Measurements from ENCODE around the gene OLFML3.
"Not testable (repeated sequence)": the region's sequence is repeated elsewhere in the genome, so short reads cannot be mapped to it uniquely, and the experiment has no call there.

Gene OLFML3

GRCh38 chr1:113948151-113948550 lies 31.1 kb upstream of the OLFML3 start:
- not testable (repeated sequence) for DNase-seq (ENCODE audit: low read depth in 1 of 2, low spot score in 1 of 2)

DNA sequence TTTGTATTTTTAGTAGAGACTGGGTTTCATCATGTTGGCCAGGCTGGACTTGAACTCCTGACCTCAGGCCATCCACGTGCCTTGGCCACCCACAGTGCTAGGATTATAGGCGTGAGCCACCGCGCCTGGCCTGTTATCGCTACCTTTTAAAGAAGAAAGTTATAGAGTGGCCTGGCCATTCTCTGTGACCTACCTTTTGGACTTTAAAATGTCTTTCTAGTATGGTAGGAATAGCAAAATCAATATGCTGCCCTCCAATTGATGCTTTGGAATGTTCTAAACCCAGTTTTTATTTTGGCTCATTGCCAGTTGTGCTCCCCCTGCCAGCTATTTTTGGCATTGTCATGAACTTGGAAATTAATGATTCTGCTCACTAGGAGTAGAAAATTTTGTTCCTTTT lies 30.3 kb upstream of the OLFML3 start:
- no peak for DNase-seq (ENCODE audit: low read depth in 1 of 2, low spot score in 1 of 2)

DNA sequence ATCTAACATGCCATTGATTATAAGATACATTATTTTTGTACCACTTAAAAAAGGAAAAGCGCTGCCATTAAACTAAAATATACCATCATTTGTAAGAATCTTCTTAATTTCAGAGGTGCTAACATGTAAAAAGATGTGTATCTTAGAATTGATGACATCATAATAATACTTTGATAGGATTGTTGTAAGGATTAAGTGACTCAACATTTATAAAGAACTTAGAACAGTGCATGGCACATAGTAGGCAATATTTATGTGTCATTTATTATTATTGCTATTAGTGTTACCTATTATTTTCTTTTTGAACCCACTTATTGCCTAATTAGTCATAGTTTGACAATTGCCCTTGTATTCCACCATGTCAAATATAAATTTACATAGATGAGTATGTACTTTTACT lies 28.4 kb upstream of the OLFML3 start:
- DNase-seq (ENCODE audit: low read depth in 1 of 2, low spot score in 1 of 2) = no peak

DNA sequence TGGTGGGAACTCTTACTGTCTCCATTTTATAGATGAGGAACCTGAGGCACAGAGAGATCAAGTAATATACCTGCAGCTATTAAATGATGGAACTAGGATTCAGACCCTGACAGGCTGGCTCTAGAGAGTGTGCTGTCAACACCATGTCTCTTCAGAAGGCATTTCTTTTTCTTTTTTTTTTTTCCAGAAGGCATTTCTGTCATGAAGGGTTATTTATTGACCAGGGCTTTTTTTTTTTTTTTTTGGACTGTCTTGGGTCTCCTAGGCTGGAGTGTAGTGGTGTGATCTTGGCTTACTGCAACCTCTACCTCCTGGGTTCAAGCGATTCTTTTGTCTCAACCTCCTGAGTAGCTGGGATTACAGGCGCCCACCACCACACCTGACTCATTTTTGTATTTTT lies 27.6 kb upstream of the OLFML3 start:
- DNase-seq (ENCODE audit: low read depth in 1 of 2, low spot score in 1 of 2) = no peak

DNA sequence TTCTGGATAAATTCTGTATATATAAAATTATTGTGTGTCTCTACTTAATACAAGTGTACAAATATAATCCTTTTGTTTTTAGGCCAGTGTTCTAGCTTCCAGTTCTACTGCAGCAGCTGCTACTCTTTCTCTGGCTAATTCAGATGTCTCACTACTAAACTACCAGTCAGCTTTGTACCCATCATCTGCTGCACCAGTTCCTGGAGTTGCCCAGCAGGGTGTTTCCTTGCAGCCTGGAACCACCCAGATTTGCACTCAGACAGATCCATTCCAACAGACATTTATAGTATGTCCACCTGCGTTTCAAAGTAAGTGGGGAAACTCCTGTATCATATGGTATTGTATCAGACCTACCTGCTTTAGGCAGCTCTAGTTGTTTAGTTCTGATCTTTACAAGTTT lies 21.3 kb upstream of the OLFML3 start:
- DNase-seq (ENCODE audit: low read depth in 1 of 2, low spot score in 1 of 2) = no peak

DNA sequence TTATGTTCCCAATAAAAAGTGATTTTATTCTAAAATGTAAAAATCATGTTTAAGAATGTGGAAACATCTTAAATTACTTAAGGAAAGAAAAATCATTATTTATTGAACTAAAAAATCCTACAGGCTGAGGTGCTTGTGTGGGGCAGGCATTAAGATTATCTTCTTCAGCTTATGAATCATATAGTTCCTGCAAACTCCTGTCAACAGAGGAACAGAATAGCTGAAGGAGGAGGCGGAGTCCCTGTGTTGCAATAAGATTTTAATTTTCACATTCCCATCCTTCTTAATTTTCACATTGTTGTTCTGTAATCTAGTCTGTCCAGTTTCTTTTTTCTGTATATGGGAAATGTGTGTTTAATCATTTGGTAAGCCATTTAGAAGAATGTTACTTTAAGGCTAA lies 20.6 kb upstream of the OLFML3 start:
- no peak for DNase-seq (ENCODE audit: low read depth in 1 of 2, low spot score in 1 of 2)

- DNase-seq (ENCODE audit: low read depth in 1 of 2, low spot score in 1 of 2) = no peak
These were observed 15.9 kb upstream of the OLFML3 start for GRCh38 chr1:113963281-113963906.

- DNase-seq (ENCODE audit: low read depth in 1 of 2, low spot score in 1 of 2) = no peak
These were observed 13.4 kb upstream of the OLFML3 start for GRCh38 chr1:113965703-113966412.

DNA sequence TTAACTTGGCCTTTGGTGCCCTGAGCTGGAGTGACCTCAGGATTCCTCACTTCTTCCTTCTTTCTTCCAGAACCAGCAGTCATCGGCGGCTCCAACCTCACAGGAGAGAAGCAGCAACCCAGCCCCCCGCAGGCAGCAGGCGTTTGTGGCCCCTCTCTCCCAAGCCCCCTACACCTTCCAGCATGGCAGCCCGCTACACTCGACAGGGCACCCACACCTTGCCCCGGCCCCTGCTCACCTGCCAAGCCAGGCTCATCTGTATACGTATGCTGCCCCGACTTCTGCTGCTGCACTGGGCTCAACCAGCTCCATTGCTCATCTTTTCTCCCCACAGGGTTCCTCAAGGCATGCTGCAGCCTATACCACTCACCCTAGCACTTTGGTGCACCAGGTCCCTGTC lies 6.3 kb upstream of the OLFML3 start:
- no peak for DNase-seq (ENCODE audit: low read depth in 1 of 2, low spot score in 1 of 2)

- peak in 1 of 2 donors; percentile 2 for DNase-seq (ENCODE audit: low read depth in 1 of 2, low spot score in 1 of 2)
These were observed 3.9 kb upstream of the OLFML3 start for GRCh38 chr1:113975211-113975895.

GRCh38 chr1:113976609-113977278 lies 2.5 kb upstream of the OLFML3 start:
- no peak for DNase-seq (ENCODE audit: low read depth in 1 of 2, low spot score in 1 of 2)

DNA sequence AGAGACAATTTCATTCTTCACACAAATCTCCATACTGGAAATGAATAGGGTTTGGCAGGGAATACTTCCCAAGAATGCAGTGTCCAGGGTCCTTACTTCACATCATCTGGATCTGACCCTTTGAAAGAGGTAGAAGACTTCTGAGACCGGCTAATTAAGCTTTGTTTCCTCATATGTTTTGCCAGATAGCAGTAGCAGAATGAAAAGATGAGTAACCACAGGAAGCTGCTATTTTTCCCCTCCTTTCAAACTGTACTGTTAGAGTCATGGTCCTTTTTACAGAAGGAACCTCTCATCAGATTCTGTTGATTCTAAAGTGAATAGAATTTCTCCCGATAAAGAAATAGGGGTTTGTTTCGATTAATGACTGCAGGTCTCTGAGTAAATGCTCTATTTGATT lies 1.4 kb upstream of the OLFML3 start:
- no peak for DNase-seq (ENCODE audit: low read depth in 1 of 2, low spot score in 1 of 2)

DNA sequence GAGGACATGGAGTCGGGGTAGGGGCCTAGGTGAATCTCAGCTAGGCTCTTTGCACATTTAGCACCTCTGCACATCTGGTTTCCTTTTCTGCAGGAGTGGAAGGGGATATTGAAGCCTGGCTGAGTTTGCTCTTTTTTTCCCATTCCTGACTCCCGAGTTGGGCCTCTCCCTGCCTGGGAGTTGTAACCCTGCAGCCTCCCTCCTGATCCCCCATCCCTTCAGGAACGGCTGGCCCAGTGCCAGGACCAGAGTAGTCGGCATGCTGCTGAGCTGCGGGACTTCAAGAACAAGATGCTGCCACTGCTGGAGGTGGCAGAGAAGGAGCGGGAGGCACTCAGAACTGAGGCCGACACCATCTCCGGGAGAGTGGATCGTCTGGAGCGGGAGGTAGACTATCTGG lies 836 bp downstream of the OLFML3 start:
- DNase-seq (ENCODE audit: low read depth in 1 of 2, low spot score in 1 of 2) = no peak

DNA sequence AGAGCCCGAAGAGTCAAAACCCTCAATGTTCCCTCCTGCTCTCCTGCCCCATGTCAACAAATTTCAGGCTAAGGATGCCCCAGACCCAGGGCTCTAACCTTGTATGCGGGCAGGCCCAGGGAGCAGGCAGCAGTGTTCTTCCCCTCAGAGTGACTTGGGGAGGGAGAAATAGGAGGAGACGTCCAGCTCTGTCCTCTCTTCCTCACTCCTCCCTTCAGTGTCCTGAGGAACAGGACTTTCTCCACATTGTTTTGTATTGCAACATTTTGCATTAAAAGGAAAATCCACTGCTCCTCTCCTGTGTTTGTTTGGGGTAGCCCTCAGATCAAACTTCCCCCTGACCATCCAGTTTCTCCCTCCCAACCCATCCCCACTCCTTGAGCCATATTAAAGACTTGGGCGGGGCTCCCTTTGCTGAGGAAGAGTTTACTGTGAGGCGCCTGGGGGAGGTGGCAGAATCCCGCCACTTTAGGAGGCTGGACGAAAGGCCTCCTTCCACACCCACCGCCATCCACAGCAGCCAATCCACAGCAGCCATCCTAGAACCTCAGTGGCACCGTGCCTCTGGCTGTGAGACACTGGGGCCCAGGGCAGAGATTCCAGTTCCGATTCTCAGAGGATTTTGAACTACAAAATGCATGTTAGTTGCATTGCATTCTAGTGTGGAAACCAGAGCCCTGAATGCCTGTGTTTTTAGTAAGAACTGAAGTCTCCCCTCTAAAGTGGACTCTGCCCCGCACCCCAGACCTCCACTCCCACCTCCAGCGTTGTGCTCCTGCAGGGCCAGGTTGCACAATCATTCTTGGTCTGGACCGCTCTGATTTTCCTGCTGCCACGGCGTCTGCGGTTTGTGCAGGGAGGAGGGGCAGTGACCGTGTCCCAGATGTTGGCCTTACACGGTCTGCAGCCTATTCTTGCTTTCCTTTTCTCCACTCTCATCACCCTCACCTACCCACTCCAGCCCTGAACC lies 3.0 kb downstream of the OLFML3 start:
- no peak for DNase-seq (ENCODE audit: low read depth in 1 of 2, low spot score in 1 of 2)

GRCh38 chr1:113982949-113983348 lies 3.7 kb downstream of the OLFML3 start:
- DNase-seq (ENCODE audit: low read depth in 1 of 2, low spot score in 1 of 2) = no peak

DNA sequence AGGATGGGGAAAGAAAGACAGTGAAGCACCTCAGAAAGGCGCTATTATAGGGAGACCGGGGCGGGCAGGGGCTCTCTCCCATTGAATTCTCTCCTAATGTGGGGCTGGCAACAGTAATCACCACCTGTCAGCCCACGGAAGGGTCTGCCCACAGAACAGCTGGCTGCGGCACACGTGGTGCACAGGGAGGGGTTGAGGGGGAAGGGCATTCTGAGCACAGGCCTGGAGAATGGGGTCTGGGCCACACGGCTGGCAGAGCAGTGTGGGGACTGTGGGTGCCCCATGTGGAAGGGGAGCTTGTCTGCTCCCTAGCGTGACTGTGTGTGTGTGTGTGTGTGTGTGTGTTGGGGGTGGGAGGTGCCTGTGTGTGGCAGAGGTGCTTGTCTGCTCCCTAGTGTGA lies 4.1 kb downstream of the OLFML3 start:
- DNase-seq (ENCODE audit: low read depth in 1 of 2, low spot score in 1 of 2) = no peak

GRCh38 chr1:113983826-113984225 lies 4.6 kb downstream of the OLFML3 start:
- no peak for DNase-seq (ENCODE audit: low read depth in 1 of 2, low spot score in 1 of 2)

DNA sequence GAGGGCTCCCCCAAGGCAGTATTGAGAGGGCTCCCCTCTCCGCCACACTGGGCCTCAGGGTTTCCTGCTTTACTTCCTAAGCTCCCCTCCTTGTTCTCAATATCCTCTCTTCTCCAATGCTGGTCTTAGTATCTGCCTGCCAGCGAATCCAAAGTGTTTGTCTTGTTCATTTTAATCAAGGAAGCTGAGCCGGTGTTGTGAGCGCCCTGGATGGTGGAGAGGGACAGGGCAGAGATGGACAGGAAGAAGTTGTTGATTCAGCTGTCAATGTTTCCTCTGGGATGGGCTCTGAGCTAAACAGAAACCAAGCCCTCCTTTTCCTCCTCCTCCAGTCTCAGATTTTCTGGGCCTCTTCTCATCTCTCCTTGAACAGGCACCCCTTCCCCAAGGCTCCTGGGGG lies 5.4 kb downstream of the OLFML3 start:
- no peak for DNase-seq (ENCODE audit: low read depth in 1 of 2, low spot score in 1 of 2)

DNA sequence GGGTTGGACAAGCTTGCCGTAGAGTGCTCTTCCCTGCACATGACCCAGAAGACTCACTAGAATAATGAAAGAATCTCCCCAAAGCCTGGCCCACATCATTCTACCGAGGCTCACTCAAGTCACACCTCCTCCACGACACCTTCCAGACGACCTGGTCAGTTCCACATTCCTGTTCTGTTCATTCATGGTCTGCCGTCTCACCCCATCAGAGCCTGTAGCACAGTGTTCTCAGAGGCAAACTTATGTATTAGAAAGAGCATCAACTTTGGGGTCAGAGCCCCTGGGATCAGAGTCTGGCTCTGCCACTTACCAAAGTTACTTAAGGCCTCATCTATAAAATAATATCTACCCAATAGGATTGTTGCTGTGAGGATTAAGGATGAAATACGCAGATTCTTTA lies 7.5 kb downstream of the OLFML3 start:
- no peak for DNase-seq (ENCODE audit: low read depth in 1 of 2, low spot score in 1 of 2)

DNA sequence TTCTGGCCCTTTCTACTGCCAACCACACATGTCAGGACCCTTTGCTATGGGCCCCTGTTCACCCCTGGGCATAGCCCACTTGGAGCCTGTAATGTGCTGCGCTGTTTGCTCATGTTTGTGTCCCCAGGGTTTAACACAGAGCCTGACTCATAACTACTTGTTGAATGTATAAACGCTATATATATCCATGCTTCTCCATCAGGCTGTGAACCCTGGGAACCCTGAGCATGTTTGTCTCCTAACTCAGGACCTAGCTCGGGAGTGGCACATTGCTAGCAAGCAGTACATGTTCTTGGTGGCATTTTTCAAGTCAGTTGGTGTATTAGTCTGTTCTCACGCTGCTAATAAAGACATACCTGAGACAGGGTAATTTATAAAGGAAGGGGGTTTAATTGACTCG lies 8.0 kb downstream of the OLFML3 start:
- DNase-seq (ENCODE audit: low read depth in 1 of 2, low spot score in 1 of 2) = no peak

DNA sequence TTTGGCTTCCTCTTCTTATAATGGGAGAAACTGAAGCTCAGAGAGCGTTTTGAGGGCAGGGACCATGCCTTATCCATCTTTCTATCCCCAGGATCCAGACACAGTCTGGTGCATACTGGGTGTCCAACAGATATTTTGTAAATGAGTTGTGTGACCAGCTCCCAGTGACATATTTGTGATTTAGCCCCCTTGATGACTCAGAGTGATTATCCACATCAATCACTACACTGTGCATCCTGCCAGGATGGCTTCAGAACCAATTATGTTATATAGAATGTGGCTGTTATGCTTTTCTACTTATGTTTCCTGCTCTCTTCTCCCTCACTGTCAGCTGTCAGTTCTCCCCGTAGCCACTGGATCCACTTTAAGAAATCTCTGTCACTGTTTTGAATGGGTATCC lies 11.3 kb downstream of the OLFML3 start:
- no peak for DNase-seq (ENCODE audit: low read depth in 1 of 2, low spot score in 1 of 2)

All from activated CD4-positive, alpha-beta T cell treated with anti-CD3 and anti-CD28 coated beads, Interleukin-2, amount 50 U/mL, for 24 hours (primary cell).